SU-DHL-6 (cell line): ENCODE data around the gene GBF1.

Source experiments
- H2AFZ ChIP-seq: fragments of 200-600 bp; sonication (generic); 2 replicates; pipeline ENCODE4 v1.6.1; 2014; ENCODE audit warnings: low read depth, mild to moderate bottlenecking, moderate library complexity, mixed read lengths, antibody characterized with exemption, low read length; ENCODE audit not compliant: severe bottlenecking
- H3F3A ChIP-seq: fragments of 200-600 bp; shearing (Covaris generic); 2 replicates; pipeline ENCODE4 v1.6.0; 2016; ENCODE audit warnings: antibody characterized with exemption, mild to moderate bottlenecking; ENCODE audit not compliant: insufficient read depth
- H3K27ac ChIP-seq: fragments of 200-600 bp; sonication (generic); 2 replicates; pipeline ENCODE4 v1.5.1; 2016; ENCODE audit warnings: low read depth, mild to moderate bottlenecking, low read length, moderate library complexity, mixed read lengths
- H3K27me3 ChIP-seq: fragments of 200-600 bp; sonication (generic), shearing (Covaris generic); 2 replicates; pipeline ENCODE4 v1.6.0; 2014; ENCODE audit warnings: mild to moderate bottlenecking, low read length
- H3K36me3 ChIP-seq: fragments of 200-600 bp; sonication (generic); 2 replicates; pipeline ENCODE4 v1.6.1; 2014; ENCODE audit warnings: mild to moderate bottlenecking, low read length, mixed read lengths
- H3K4me2 ChIP-seq: fragments of 300-600, 200-600 bp; shearing (Covaris generic), sonication (generic); 2 replicates; pipeline ENCODE4 v1.6.0; 2014; ENCODE audit warnings: low read length, low read depth, mild to moderate bottlenecking; ENCODE audit not compliant: poor library complexity, severe bottlenecking
- H3K4me3 ChIP-seq: fragments of 200-600 bp; sonication (generic); 2 replicates; pipeline ENCODE4 v1.5.1; 2014; ENCODE audit warnings: antibody characterized with exemption, low read length, mild to moderate bottlenecking, mixed read lengths; ENCODE audit not compliant: insufficient read depth, poor library complexity, severe bottlenecking
- H3K79me2 ChIP-seq: fragments of 200-600 bp; sonication (generic); 2 replicates; pipeline ENCODE4 v1.6.1; 2014; ENCODE audit warnings: mild to moderate bottlenecking, low read length, moderate library complexity; ENCODE audit not compliant: insufficient read depth
- H3K9ac ChIP-seq: fragments of 200-600 bp; sonication (generic); 2 replicates; pipeline ENCODE4 v1.7.0; 2014; ENCODE audit warnings: mild to moderate bottlenecking, low read length
- H3K9me2 ChIP-seq: fragments of 200-600 bp; sonication (generic); replicated peaks from 2 replicates; pipeline ENCODE4 v1.6.1; 2014; ENCODE audit warnings: low read length; ENCODE audit not compliant: insufficient read depth
- H3K9me3 ChIP-seq: fragments of 200-600 bp; sonication (generic); 2 replicates; pipeline ENCODE4 v1.6.1; 2014; ENCODE audit warnings: low read length, mixed read lengths; ENCODE audit not compliant: insufficient read depth
- H4K20me1 ChIP-seq: fragments of 200-600 bp; sonication (generic); 2 replicates; pipeline ENCODE4 v1.6.1; 2014; ENCODE audit warnings: low read depth, mild to moderate bottlenecking, antibody characterized with exemption, low read length, moderate library complexity, mixed read lengths
- EZH2phosphoT487 ChIP-seq: fragments of 200-600 bp; sonication (generic), shearing (Covaris generic); conservative IDR thresholded peaks from 2 replicates; pipeline ENCODE4 v1.6.1; 2018; ENCODE audit warnings: mild to moderate bottlenecking, antibody characterized with exemption, low read length, moderate library complexity, mixed read lengths
- TF ChIP-seq, protein P1 (sequence below): fragments of 200-600 bp; sonication (generic); IDR thresholded peaks from one replicate; pipeline ENCODE4 v1.5.1; 2017; ENCODE audit warnings: antibody characterized with exemption, mild to moderate bottlenecking, low read length, moderate library complexity; ENCODE audit not compliant: insufficient read depth, poor library complexity, severe bottlenecking

The GBF1 gene

DNA sequence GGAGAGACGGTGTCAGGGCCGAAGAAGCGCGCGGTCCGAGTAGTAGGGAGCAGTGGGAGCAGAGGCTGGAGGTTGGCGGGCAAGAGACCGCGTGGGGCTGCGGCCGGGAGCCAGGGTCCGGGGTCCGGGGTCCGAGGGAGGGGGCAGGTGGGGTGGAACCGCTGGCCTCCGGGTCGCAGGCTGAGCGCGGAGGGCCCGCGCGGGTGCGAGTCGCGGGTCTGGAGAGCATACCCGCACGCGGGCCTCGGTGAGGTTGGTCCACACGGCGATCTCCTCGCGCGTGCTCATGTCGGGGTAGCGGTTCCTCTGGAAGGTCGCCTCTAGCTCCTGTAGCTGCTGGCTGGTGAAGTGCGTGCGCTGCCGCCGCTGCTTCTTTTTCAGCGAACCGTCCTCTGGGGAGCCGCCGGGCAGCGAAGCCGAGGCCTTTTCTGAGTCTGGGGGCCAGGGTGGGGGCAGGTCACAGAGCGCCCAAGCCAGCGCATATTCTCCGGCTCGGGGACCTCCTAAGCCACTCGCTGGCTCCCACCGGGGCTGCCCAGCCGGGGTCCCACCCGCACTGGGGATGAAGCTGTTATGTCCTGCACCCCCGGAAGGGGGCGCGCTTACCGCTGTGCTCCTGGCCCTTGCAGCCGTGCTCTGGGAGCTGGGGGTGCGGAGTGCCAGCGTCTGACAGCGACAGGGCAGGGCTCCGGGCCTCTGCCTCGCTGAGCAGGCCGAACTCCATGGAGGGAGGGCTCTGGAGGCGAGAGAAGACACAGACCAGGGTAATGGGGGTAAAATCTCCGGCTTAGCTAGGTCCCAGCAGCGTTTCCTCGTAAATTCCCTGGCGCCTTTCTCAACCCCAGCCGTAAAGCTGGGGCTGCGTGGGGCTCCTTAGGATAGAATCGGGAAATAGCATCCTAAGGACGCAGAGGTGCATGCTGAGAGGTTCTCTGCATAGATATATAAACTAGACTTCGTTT, 13.7 kb upstream of the GBF1 start:
- Histone ChIP-seq H3K27ac (no peak overlapping the region), H3K79me2 (no peaks in the 10 kb centered on the region), H2AFZ (no peak overlapping the region), H3K36me3 (no peaks in the 10 kb centered on the region), H3F3A (no peaks in the 10 kb centered on the region), H4K20me1 (no peaks in the 10 kb centered on the region), H3K27me3 (no peaks in the 10 kb centered on the region), H3K9me2 (no peaks in the 10 kb centered on the region), H3K9ac (no peak overlapping the region), H3K4me3 (no peak overlapping the region), H3K9me3 (no peaks in the 10 kb centered on the region), H3K4me2 (no peak overlapping the region)
- TF ChIP-seq, protein P1, sequence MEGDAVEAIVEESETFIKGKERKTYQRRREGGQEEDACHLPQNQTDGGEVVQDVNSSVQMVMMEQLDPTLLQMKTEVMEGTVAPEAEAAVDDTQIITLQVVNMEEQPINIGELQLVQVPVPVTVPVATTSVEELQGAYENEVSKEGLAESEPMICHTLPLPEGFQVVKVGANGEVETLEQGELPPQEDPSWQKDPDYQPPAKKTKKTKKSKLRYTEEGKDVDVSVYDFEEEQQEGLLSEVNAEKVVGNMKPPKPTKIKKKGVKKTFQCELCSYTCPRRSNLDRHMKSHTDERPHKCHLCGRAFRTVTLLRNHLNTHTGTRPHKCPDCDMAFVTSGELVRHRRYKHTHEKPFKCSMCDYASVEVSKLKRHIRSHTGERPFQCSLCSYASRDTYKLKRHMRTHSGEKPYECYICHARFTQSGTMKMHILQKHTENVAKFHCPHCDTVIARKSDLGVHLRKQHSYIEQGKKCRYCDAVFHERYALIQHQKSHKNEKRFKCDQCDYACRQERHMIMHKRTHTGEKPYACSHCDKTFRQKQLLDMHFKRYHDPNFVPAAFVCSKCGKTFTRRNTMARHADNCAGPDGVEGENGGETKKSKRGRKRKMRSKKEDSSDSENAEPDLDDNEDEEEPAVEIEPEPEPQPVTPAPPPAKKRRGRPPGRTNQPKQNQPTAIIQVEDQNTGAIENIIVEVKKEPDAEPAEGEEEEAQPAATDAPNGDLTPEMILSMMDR: peak; percentile 69
- TF ChIP-seq EZH2phosphoT487: no peak

DNA sequence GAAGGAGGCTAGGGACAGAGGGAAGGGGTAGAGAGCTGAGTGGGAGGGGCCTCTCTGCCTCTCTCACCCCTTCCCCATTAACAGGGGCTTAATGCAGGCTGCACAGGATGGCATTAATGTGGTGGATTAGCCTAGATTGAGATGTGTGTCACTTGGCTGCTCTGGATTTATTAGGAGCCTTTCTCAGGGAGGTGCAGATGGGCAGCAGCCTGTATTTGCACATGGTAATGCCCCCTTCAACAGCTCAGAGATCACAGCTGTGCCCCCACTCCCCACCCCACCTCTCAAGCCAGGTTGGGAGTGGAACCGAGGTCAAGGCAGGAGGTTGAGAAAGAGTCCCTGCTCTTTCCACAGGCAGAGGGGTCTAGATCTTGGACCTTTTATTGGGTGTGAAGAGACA, 11.3 kb upstream of the GBF1 start:
- no peak overlapping the region for H3K4me2 ChIP-seq
- H3K9me2 ChIP-seq: no peaks in the 10 kb centered on the region
- no peak overlapping the region for H3K4me3 ChIP-seq
- H3K9me3 ChIP-seq: no peaks in the 10 kb centered on the region
- H3K79me2 ChIP-seq: no peaks in the 10 kb centered on the region
- no peak for TF ChIP-seq EZH2phosphoT487
- TF ChIP-seq, protein P1: no peak
- no peaks in the 10 kb centered on the region for H3F3A ChIP-seq
- no peak overlapping the region for H3K27ac ChIP-seq
- H3K27me3 ChIP-seq: no peaks in the 10 kb centered on the region
- H3K36me3 ChIP-seq: no peaks in the 10 kb centered on the region
- no peaks in the 10 kb centered on the region for H4K20me1 ChIP-seq
- H2AFZ ChIP-seq: no peak overlapping the region
- H3K9ac ChIP-seq: no peak overlapping the region

DNA sequence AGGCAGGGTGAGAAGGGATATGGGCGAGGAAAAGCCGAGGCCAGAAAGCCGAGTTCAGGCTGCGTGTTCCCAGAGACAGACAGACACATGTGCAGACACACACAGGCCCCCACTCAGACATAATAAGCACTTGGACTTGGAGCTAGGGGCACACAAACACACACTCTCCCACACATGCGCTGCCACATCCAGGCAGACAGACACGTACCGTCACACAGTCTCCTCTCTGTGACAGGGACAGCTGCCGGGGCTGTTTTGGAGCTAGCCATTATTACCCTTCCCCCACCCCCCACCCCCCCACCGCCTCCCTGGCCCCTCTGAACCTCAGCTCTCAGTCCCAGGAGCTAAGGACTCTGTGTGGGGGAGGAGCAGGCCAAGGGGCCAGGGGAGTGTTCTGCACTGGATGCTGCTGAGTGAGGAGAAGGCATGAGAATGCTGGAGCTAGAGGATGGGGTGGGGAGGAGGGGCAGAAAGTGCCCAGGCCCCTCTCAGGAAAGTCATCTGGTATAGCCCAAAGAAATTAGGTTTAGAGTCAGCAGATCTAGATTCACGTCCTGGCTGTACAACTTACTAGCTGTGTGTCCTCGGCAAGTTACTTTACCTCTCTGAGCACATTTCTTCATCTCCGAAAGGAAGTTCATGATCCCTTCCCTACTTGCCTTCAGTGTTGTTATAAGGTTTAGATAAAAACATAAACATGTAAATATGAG, 10.3 kb upstream of the GBF1 start:
- Histone ChIP-seq H3K4me2 (no peak overlapping the region), H3K27me3 (no peaks in the 10 kb centered on the region), H3F3A (no peaks in the 10 kb centered on the region), H3K27ac (no peak overlapping the region), H3K36me3 (no peaks in the 10 kb centered on the region), H3K9ac (no peak overlapping the region), H3K4me3 (no peak overlapping the region), H3K79me2 (no peaks in the 10 kb centered on the region), H2AFZ (no peak overlapping the region), H3K9me3 (no peaks in the 10 kb centered on the region), H4K20me1 (no peaks in the 10 kb centered on the region), H3K9me2 (no peaks in the 10 kb centered on the region)
- TF ChIP-seq, protein P1: no peak
- TF ChIP-seq EZH2phosphoT487: no peak
